ENCODE measurements around the gene STK11. TPM values are rescaled to one million over a fixed set of nuclear protein-coding genes. Genes with fewer than 3 reads are reported as not detected.

The STK11 gene
- total RNA-seq, 1 donor from 2014 or later, result 67.6 TPM

DNA sequence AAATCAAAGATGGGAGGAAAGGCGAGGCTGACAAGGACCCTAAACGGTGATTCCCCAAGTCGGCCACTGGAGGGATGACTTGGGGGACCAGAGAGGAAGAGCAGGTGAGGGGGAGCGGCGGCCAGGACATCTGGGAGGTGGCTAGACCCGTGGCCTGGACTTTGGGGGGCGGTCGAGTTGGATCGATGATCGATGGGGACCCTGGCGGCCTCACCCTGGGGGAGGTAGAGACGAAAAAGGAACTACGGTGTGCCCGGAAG lies 55.9 kb downstream of the STK11 start:
- TF ChIP-seq, protein P1, sequence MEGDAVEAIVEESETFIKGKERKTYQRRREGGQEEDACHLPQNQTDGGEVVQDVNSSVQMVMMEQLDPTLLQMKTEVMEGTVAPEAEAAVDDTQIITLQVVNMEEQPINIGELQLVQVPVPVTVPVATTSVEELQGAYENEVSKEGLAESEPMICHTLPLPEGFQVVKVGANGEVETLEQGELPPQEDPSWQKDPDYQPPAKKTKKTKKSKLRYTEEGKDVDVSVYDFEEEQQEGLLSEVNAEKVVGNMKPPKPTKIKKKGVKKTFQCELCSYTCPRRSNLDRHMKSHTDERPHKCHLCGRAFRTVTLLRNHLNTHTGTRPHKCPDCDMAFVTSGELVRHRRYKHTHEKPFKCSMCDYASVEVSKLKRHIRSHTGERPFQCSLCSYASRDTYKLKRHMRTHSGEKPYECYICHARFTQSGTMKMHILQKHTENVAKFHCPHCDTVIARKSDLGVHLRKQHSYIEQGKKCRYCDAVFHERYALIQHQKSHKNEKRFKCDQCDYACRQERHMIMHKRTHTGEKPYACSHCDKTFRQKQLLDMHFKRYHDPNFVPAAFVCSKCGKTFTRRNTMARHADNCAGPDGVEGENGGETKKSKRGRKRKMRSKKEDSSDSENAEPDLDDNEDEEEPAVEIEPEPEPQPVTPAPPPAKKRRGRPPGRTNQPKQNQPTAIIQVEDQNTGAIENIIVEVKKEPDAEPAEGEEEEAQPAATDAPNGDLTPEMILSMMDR (IDR thresholded peaks at IDR 0.05), result no peak
- ATAC-seq (ENCODE audit: low read depth) (no peak), DNase-seq (peak; percentile 52)
- POLR2A ChIA-PET, result interaction anchor here (0.8 to 11.5 kb wide), 9 partner anchors 7 to 353 kb away, joined by 3 to 824 read pairs (median 6); partner anchors contain the start of genes ABCA7, ATP5F1D, CBARP and CIRBP
- Mint-ChIP-seq H3K9me3 (no peaks in the 10 kb centered on the region), H3K4me3 (peak overlapping the region; percentile 91), H3K36me3 (ENCODE audit: low read depth) (peaks cover 12% of the 10 kb centered on the region), H3K27me3 (no peaks in the 10 kb centered on the region), H3K27ac (peak overlapping the region; percentile 97), H3K4me1 (peaks cover 79% of the 10 kb centered on the region)
- intact Hi-C loops (cut with micrococcal nuclease), result loop anchor here (1.0 to 5.0 kb wide), 3 partner anchors 8 to 354 kb away; partner anchors contain the start of gene CIRBP
- CTCF ChIA-PET, result interaction anchor here (3.6 to 9.8 kb wide), 2 partner anchors 9 to 19 kb away, joined by 11 to 540 read pairs; partner anchors contain the start of gene ATP5F1D

DNA sequence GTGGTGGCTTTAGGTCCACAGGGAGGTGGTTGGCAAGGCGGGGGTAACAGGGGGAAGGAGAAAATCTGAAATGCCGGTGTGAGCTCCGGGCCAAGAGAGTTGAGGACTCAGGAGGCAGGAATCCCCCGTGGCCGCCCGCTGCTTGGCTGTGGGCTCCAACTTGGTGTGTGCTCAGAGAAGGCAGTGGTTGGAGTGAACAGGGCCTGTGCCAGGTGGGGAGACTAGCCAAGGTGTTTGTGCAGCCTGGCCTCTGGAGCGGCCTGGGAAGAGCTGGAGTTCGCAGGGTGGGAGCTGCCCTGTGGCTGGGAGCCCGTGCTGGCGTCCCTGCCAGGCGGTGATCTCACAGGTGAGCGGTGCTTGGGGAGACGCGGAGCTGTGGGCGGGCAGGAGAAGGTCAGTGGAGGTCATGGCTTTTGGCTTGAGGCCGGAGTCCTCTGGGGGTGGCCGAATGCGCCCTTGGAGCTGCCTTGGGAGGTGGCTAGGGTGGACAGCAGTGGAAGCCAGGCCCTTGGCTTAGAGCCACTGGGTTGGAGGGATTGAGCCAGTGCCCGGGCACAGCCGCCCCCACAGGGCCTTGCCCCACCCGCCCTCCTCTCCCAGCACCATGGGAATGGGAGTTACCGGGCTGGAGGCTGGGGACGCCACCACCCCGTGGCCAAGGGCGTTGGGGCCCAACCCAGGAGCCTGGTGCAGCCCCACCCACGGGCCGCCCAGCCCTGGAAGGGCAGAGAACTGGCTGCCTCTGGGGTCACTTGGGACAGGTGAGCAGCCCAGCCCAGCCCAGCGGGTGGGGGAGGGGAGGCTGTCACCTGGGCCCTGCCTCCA lies 56.4 kb downstream of the STK11 start:
- H3K27ac Mint-ChIP-seq, result peak overlapping the region; percentile 97
- H3K27me3 Mint-ChIP-seq, result no peaks in the 10 kb centered on the region
- peaks cover 8% of the 10 kb centered on the region for H3K36me3 Mint-ChIP-seq (ENCODE audit: low read depth)
- ATAC-seq (ENCODE audit: low read depth) (no peak), DNase-seq (peak; percentile 53)
- TF ChIP-seq, protein P1 (IDR thresholded peaks at IDR 0.05), result no peak
- ChIA-PET CTCF (interaction anchor here (3.6 to 9.8 kb wide), 2 partner anchors 9 to 19 kb away, joined by 11 to 540 read pairs; partner anchors contain the start of gene ATP5F1D), POLR2A (interaction anchor here (0.8 to 11.5 kb wide), 9 partner anchors 7 to 354 kb away, joined by 3 to 824 read pairs (median 6); partner anchors contain the start of genes ABCA7, ATP5F1D, CBARP and CIRBP)
- H3K9me3 Mint-ChIP-seq, result no peaks in the 10 kb centered on the region
- H3K4me3 Mint-ChIP-seq, result peak overlapping the region; percentile 91
- intact Hi-C loops (cut with micrococcal nuclease), result loop anchor here (1.0 to 5.0 kb wide), 3 partner anchors 7 to 355 kb away; partner anchors contain the start of gene CIRBP
- peaks cover 78% of the 10 kb centered on the region for H3K4me1 Mint-ChIP-seq

DNA sequence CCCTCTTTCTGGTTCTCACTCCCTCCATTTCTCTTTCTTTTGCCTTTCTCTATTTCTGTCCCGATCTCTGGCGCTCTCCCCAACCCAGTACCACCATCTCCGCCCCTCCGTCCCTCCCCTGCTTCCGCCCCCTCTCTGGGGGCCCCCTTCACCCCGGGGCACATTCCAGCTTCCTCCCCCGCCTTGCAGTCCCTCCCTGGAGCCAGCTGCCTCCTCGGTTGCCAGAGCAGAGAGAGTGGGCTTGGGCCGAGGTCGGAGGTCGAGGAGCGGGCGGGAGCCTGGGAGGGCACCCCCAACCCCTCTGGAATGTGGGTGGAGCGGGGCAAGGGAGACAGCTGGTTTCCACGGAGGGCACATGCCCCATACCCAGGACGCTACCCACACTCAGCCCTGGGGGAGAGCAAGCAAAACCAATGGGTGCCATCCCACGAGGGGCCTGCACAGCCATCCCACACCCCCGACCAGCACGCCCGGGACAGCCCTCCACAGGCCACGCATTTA lies 57.1 kb downstream of the STK11 start:
- Mint-ChIP-seq H3K4me1 (peaks cover 81% of the 10 kb centered on the region), H3K4me3 (peak overlapping the region; percentile 79), H3K27ac (peak overlapping the region; percentile 94), H3K9me3 (no peaks in the 10 kb centered on the region), H3K36me3 (ENCODE audit: low read depth) (peaks cover 4% of the 10 kb centered on the region), H3K27me3 (no peaks in the 10 kb centered on the region)
- TF ChIP-seq, protein P1 (IDR thresholded peaks at IDR 0.05), result no peak
- intact Hi-C loops (cut with micrococcal nuclease), result loop anchor here (5.0 kb wide), 1 partner anchor 355 kb away; no protein-coding TSS in a partner anchor
- DNase-seq (no peak), ATAC-seq (ENCODE audit: low read depth) (no peak)
- ChIA-PET CTCF (interaction anchor here (3.6 to 9.8 kb wide), 2 partner anchors 10 to 20 kb away, joined by 11 to 540 read pairs; partner anchors contain the start of gene ATP5F1D), POLR2A (interaction anchor here (1.1 to 11.5 kb wide), 7 partner anchors 7 to 355 kb away, joined by 4 to 824 read pairs (median 5); partner anchors contain the start of genes ABCA7, ATP5F1D and CBARP)

DNA sequence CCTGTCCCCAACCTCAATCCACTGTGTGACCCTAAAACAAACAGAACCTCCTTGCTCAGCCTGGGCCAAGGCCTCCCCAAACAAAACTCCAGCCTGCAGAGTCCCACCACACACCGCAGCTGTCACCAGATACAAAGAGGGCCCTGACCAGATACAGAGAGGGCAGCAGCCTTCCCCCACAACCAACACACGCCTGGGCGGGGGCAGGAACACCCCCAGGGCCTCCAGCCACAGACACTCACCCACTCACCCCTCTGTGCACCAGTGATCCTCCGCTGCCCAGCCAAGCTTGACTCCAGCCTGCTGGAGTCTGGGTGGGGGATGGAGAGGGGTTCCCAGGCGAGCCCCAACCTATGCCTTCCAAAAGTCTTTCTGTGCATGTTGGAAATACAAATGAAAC lies 57.6 kb downstream of the STK11 start:
- ChIA-PET POLR2A (interaction anchor here (1.1 to 11.5 kb wide), 5 partner anchors 8 to 203 kb away, joined by 3 to 824 read pairs (median 34); partner anchors contain the start of genes ATP5F1D and CBARP), CTCF (interaction anchor here (3.6 to 9.8 kb wide), 2 partner anchors 10 to 20 kb away, joined by 11 to 540 read pairs; partner anchors contain the start of gene ATP5F1D)
- Mint-ChIP-seq H3K27me3 (no peaks in the 10 kb centered on the region), H3K36me3 (ENCODE audit: low read depth) (peaks cover 3% of the 10 kb centered on the region), H3K9me3 (no peaks in the 10 kb centered on the region), H3K4me3 (peak overlapping the region; percentile 79), H3K27ac (peak overlapping the region; percentile 94), H3K4me1 (peaks cover 81% of the 10 kb centered on the region)
- DNase-seq (no peak), ATAC-seq (ENCODE audit: low read depth) (no peak)
- intact Hi-C loops (cut with micrococcal nuclease), result loop anchor here (5.0 kb wide), 1 partner anchor 356 kb away; no protein-coding TSS in a partner anchor
- TF ChIP-seq, protein P1 (IDR thresholded peaks at IDR 0.05), result no peak

All from activated B cell treated with CpG ODN at 0.5 μM for 24 hours (primary cell).